GM10847 (cell line): ENCODE measurements around the gene PNMA1.

Experiments
- POLR2A ChIP-seq: IDR thresholded peaks from 2 replicates; pipeline ENCODE4 v1.6.1; 2011; ENCODE audit not compliant: insufficient read length; ENCODE audit errors: extremely low read depth

The PNMA1 gene

GRCh38 chr14:73727166-73727565 lies 13.0 kb upstream of the PNMA1 start:
- TF ChIP-seq POLR2A, result no peak

DNA sequence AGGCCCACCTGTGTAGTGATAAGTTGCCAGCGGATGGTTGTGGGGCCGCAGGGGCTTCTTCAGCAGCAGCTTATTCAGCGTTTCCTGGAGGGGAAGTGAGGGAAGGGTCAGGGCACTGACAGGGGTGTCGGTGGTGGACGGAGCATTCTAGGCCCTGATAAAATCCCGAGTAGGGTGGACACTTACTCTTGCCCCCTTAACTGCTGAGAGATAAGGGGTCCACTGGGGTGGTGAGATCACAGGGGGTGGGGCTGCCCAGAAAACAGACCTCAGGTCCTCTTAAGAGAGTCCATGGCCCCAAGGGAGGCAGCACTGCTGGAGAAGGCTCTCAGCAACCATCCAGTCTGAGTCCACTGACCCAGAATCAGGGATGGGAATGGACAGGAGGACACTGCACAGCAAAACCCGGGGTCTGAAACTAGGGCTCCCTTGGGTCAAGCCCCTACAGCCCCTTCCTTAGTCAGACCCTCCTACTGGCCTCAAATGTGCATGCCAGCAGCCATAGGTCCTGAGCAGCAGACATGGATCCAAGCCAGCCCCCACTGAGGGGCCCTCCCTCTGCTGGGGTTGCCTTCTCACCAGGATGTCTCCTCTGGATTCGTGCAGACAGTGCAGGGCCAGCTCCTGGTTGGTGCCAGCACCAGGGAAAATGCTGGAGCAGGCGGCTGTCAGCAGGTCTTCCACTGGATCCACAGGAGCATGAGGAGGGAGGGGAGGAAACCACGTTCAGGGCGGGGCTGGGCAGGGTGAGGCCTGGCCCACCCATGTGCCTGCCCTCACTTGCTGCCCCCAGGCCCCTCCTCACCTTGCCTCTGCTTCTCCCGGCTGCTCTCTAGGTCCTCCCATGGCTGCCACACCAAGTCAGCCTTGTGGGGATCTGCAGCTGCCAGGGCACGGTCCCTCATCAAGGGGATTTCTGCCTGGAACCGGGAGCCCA lies 12.1 kb upstream of the PNMA1 start:
- no peak for TF ChIP-seq POLR2A

DNA sequence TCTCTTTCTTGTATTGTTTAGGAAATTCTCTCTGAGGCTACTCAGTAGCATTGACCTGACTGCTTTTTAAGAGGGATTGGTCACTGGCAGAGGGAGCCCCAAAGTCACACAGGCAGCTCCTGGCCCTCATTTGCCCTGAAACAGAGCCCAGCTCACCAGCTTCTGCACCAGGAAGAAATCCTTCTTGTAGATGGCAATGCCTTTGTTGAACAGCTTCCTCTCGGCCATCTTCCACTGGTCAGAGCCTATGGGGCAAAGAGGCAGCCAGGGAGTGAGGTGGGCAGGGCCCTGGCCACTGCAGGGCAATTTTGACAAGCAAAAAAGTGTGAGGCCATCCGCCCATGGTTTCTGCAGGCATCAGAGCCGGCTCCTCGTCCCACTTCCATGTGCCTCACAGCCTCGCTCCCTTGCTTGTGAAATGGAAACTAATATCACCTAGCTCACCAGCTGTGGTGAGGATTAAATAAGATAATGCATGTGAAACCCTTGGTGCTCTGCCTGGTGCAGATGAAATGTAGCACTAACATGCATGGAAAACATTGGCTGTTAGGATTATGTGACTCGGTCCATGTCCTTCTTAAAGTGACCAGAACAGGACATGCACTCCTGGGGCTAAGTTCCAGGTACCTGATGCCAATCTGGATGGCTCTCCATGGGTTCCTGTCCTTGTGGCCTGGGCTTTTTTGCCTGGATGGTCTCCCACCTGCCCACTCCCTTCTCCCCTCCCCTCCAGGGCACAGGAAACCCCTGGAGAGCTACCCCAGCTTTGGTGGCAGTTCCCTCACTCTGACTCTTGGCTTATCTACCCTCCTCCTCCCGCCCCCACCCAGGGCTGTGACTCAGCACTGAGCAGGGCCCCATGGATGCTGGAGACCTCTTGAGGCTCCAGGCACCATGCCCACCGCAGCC lies 11.2 kb upstream of the PNMA1 start:
- no peak for TF ChIP-seq POLR2A

DNA sequence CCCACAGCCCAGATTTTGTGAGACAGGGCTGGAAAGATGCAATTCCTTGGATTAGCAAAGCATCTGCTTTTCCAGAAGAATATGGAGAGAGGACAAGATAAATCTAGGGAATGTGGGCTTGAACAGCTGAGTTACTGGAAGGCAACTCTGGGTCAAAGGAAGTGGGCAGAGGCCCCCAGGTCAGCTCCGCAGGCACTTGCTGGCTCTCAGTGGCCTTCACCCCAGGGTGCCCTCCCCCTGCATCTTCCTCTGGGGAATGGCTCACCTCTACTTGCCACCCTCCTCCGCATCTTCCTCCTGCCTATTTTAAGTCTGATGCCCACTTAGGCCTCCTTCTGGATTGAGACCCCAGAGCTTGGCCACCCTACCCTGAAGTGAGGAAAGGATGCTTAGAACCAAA lies 10.5 kb upstream of the PNMA1 start:
- no peak for TF ChIP-seq POLR2A

- no peak for TF ChIP-seq POLR2A
Observed at GRCh38 chr14:73723797-73724661, 9.8 kb upstream of the PNMA1 start.

DNA sequence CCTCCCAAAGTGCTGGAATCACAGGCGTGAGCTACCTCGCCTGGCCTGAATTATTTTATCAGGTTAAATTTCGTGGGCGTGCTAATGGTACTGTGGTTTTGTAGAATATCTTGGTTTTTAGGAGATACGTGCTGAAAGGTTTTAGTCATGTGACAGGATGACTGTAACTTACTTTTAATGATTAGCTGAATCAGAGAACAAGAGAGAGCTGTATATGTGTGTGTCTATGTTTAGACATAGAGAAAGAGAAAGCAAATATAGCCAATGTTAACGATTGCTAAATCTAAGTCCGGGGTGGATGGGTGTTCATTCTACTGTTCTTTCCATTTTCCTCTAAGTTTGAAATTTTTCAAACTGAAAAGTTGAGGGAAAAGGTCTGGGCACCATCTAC lies 9.2 kb upstream of the PNMA1 start:
- TF ChIP-seq POLR2A, result no peak

GRCh38 chr14:73722581-73722980 lies 8.4 kb upstream of the PNMA1 start:
- no peak for TF ChIP-seq POLR2A

- TF ChIP-seq POLR2A, result no peak
Observed at GRCh38 chr14:73721101-73721821, 7.1 kb upstream of the PNMA1 start.

DNA sequence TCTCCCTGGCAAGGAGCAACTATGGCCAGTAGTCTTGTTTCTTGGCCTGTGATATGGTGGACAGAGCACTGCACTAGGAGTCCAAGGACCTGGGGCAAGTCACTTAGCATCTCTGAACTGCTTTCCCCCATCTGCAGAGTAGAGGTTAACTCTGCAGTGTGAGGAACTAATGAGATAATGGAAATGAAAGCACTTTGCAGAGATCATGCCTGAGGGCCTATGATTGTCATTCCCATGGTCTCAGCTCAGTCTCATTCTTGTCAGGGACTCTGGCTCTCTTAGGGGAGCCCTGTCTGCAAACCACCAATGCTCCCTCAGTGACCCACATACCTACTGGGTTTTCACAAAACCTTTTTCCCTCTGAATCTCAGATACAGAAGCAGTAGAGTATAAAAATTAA lies 6.5 kb upstream of the PNMA1 start:
- no peak for TF ChIP-seq POLR2A

GRCh38 chr14:73719791-73720190 lies 5.6 kb upstream of the PNMA1 start:
- no peak for TF ChIP-seq POLR2A

DNA sequence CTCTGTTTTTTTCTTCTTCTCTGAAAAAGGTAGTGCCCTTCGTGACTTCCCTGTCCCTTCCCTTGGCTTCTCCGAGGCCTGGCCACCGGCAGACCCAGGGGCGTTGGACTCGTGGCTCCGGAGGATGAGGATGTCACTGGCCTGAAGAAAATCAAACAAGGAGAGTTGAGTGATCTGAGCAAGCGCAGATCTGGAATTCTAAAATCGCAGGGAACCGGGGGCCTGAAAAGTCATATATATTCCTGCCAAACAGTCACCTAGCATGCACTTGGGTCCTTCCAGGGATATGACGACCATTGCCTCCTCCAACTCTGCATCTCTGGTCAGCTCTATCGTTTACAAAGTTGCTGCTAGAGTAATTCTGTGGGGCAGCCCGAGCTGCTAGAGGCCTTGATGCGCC lies 5.2 kb upstream of the PNMA1 start:
- TF ChIP-seq POLR2A, result no peak

DNA sequence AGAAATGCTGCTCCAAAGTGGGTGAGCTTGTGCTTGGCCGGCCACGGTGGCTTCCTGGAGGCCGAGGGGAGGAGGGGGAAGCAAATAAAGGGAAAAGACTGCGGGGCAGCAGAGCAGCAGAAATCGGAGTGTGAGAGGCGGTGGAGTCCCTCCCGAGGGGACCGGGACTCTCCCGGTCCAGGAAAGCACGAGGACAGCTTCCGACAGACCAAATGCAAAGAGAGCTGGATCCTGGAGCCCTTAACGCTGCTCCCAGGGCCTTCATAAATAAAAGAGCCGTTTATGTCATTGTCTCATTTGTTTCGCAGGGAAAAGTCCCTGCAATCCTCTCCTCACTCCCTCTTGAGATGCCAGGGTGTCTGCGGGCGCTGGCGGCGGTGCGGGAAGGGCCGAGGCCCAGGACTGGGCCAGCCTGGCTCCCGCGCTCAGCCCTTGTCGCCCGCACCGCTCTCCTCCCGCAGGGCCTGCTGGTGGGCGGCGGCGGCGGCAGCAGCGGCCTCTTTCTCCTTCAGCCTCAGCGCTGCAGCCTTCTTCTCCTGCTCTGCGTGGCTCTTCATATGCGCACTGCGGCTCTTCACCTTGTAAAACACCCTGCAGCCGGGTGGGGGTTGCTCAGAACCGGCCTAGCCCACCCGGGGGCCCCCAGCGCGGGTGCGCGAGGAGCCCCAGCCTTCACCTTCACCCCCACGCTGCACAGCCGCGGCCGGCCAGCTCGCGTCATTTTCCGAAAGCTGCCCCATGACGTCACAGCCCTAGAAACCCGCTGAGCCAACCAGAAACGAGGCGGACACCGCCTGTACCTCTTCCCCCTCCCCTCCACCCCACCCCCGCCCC lies 4.5 kb upstream of the PNMA1 start:
- no peak for TF ChIP-seq POLR2A

DNA sequence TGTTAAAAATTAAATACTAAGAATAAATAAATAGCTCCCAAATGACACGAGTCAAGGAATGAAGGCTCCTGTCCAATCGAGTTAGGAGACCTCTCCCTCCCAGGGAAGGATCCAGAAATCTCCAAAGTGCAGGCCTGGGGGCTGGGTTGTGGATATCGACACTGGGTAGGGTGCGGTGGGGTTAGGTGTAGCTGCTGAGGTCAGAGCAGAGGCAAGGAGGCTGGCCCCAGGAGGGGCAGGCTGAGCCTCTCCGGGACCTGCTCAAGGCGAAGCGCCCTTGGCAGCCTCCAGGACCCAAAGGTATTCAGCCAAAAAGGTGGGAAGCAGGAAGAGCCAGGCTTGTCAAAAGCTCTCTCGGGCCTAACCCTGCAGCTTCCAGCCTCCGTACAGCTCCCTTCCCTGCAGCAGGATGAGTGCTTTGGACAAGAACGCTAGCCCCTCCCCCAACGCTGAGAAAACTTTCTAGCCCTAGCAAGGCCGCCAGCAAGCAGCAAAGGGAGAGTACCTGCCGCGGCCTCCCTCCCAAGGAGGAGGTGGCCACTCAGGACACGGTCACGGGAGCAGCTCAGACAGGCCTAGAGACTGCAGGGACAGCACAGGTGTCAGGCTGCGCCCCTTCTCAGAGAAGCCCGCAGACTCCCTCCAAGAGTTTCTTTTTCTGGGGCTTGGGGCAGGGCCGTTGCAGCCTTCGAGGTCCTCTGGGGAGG lies 3.7 kb upstream of the PNMA1 start:
- no peak for TF ChIP-seq POLR2A
